Kidney (tissue), 14 donors: ENCODE measurements around the gene VPS13C. TPM values are rescaled to one million over a fixed set of nuclear protein-coding genes. Genes with fewer than 3 reads are reported as not detected.

Experiments used
- DNase-seq, 5 donors: peaks; one replicate each; pipeline ENCODE4 v3.0.0-alpha.2; 2013 to 2020
- FAIRE-seq: peaks from 2 replicates; lab custom pipeline; 2012; peaks lifted over from hg19 to GRCh38; lab: Jason Lieb, UNC
- H3K27ac ChIP-seq, 2 donors: one replicate each; pipeline ENCODE4 v1.7.0; 2013; ENCODE audit warnings: low read depth in 2 of 2, low read length in 2 of 2, inconsistent platforms in 1 of 2
- H3K27me3 ChIP-seq: one replicate; pipeline ENCODE4 v1.7.1; 2013; ENCODE audit warnings: low read length, inconsistent platforms; ENCODE audit not compliant: control insufficient read depth, insufficient read depth
- H3K36me3 ChIP-seq, 3 donors: one replicate each; pipeline versions ENCODE4 v1.7.0 to v1.7.1; 2013; ENCODE audit warnings: low read length in 3 of 3, control low read depth in 1 of 3, inconsistent platforms in 1 of 3; ENCODE audit not compliant: insufficient read depth in 3 of 3, control insufficient read depth in 2 of 3
- H3K4me1 ChIP-seq, 3 donors: one replicate each; pipeline versions ENCODE4 v1.7.0 to v1.7.1; 2013; ENCODE audit warnings: low read length in 3 of 3, inconsistent platforms in 1 of 3, low read depth in 1 of 3; ENCODE audit not compliant: control insufficient read depth in 2 of 3, insufficient read depth in 2 of 3
- H3K4me3 ChIP-seq, 3 donors: one replicate each; pipeline versions ENCODE4 v1.7.0 to v1.8.1; 2013; ENCODE audit warnings: low read length in 3 of 3, control low read depth in 1 of 3, inconsistent platforms in 1 of 3
- H3K9ac ChIP-seq, 3 donors: one replicate each; pipeline versions ENCODE4 v1.7.0 to v1.7.1; 2013; ENCODE audit warnings: low read length in 3 of 3, control low read depth in 1 of 3, inconsistent platforms in 1 of 3
- H3K9me3 ChIP-seq, 3 donors: one replicate each; pipeline versions ENCODE4 v1.7.0 to v1.7.1; 2013; ENCODE audit warnings: low read length in 3 of 3, control low read depth in 1 of 3, inconsistent platforms in 1 of 3; ENCODE audit not compliant: control insufficient read depth in 2 of 3, insufficient read depth in 1 of 3
- intact Hi-C: fragments of 100-400 bp; cut with DNase I; formaldehyde crosslinking; loops from one replicate; pipeline ENCODE4 v1.11.1; 2022
- polyA plus RNA-seq: library from polyadenylated mRNA; stranded (reverse); fragments of 350-450 nt; fragmentation: Illumina TruSeq; extraction: RNeasy Lipid Tissue Mini Kit (QIAGEN cat#74804); gene quantifications from one replicate; pipeline ENCODE4 v1.2.3, GENCODE V29; 2014; ENCODE audit warnings: low read depth, low replicate concordance; ENCODE audit not compliant: insufficient read depth
- total RNA-seq: library from RNA; stranded (reverse); fragmentation: NEBNext Ultra II Directional; extraction: Animal tissue kit (Norgen Biotek cat#: 25700); gene quantifications from one replicate; pipeline ENCODE4 v1.2.1, GENCODE V29; 2021
- TF ChIP-seq, protein P1 (sequence below): IDR thresholded peaks from 3 replicates; pipeline ENCODE4 v1.5.1; 2012; ENCODE audit warnings: mild to moderate bottlenecking, moderate library complexity, borderline replicate concordance; ENCODE audit not compliant: insufficient read depth; ENCODE audit errors: extremely low read depth
- donor health status: control.
- donor health status: control.
- donor health status: control.
- donor health status: control.
- donor health status: control.
- donor health status: DM: yes; HTN: yes; CAD: no.
- donor health status: Normal renal cell carcinoma (clear cell type).

The VPS13C gene
- total and polyA plus RNA-seq, 2 donors from 2014 or later, result 12.5 to 106 TPM

DNA sequence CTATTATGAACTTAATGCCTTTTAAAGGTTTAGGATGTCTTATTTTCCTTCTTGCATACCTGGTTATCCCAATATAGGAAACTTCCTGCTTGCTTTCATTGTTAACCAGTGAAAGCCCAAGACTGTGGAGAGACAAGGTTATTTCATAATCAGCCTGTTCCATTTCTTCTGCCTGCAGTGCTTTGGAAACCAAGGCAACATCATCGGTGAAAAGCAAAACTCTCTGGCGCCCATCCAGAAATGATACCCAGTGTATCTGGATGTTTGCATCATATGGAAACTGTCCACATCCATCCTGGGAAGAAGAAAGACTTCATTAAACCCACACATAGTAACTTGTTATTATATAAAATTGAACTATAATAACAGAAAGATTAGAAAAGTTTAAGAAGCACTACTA, 170.1 kb downstream of the VPS13C start:
- FAIRE-seq, result no peak
- Histone ChIP-seq H3K4me3 (no peak overlapping the region), H3K4me1 (no peaks in the 10 kb centered on the region), H3K27me3 (no peaks in the 10 kb centered on the region), H3K36me3 (peaks cover 0 to 14% (median 5%) of the 10 kb centered on the region in 3 donors), H3K9ac (no peak overlapping the region), H3K9me3 (peaks cover 0 to 16% (median 3%) of the 10 kb centered on the region in 3 donors), H3K27ac (no peak overlapping the region)
- TF ChIP-seq, protein P1, sequence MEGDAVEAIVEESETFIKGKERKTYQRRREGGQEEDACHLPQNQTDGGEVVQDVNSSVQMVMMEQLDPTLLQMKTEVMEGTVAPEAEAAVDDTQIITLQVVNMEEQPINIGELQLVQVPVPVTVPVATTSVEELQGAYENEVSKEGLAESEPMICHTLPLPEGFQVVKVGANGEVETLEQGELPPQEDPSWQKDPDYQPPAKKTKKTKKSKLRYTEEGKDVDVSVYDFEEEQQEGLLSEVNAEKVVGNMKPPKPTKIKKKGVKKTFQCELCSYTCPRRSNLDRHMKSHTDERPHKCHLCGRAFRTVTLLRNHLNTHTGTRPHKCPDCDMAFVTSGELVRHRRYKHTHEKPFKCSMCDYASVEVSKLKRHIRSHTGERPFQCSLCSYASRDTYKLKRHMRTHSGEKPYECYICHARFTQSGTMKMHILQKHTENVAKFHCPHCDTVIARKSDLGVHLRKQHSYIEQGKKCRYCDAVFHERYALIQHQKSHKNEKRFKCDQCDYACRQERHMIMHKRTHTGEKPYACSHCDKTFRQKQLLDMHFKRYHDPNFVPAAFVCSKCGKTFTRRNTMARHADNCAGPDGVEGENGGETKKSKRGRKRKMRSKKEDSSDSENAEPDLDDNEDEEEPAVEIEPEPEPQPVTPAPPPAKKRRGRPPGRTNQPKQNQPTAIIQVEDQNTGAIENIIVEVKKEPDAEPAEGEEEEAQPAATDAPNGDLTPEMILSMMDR, result no peak
- intact Hi-C loops, result no loop called here
- no peak for DNase-seq

DNA sequence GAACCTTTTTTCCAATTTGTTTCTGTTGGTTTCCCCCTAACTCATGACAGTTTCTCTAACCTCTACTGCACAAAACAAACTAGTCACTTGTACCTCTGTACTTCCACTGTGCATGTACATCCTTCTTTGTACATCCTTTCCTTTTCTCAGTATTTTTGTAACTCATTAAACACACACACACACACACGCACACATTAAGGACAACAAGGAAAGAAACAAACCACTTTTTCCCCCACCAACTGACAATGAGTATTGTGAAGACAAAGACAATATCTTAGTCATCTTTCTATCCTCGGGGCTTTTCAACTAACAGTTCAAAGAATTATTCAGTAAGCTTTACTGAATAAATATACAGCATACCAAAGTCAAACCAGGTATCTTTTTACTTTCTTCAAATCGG, 170.5 kb downstream of the VPS13C start:
- H3K4me3 ChIP-seq, result no peak overlapping the region
- FAIRE-seq (no peak), DNase-seq (no peak)
- no peak overlapping the region for H3K27ac ChIP-seq
- H3K27me3 ChIP-seq, result no peaks in the 10 kb centered on the region
- no peak overlapping the region for H3K9ac ChIP-seq
- TF ChIP-seq, protein P1, result no peak
- intact Hi-C loops, result no loop called here
- H3K4me1 ChIP-seq, result no peaks in the 10 kb centered on the region
- peaks cover 0 to 14% (median 5%) of the 10 kb centered on the region in 3 donors for H3K36me3 ChIP-seq
- peaks cover 0 to 16% (median 3%) of the 10 kb centered on the region in 3 donors for H3K9me3 ChIP-seq

DNA sequence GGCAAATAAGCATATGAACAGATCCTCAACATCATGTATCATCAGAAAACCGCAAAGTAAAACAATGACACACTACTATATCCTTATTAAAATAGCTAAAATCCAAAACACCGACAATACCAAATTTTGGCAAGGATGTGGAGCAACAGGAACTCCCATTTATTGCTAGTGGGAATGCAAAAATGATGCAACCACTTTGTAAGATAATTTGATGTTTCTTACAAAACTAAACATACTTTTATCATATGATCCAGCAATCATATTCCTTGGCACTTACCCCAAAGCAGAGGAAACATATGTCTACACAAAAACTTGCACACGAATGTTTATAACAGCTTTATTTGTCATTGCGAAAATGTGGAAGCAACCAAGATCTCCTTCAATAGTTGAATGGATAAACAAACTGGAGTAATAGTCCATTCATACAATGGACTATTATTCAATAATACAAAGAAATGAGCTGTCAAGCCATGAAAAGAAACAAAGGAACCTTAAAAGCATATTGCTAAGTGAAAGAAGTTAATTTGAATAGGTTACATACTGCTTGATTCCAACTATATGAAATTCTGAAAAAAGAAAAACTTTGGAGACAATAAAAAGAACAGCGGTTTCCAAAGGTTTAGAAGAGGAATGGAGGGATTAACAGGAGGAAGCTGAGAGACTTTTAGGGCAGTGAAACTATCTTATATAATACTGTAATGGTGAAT, 172.0 kb downstream of the VPS13C start:
- Histone ChIP-seq H3K27me3 (no peaks in the 10 kb centered on the region), H3K4me1 (no peaks in the 10 kb centered on the region), H3K9ac (no peak overlapping the region), H3K27ac (no peak overlapping the region), H3K9me3 (peaks cover 0 to 10% (median 3%) of the 10 kb centered on the region in 3 donors), H3K36me3 (peaks cover 0 to 13% (median 5%) of the 10 kb centered on the region in 3 donors), H3K4me3 (no peak overlapping the region)
- TF ChIP-seq, protein P1, result no peak
- intact Hi-C loops, result no loop called here
- no peak for FAIRE-seq
- DNase-seq, result no peak
